Neural cell (in vitro differentiated cells): Measurements from ENCODE around the gene MYO7A. TPM values are rescaled to one million over a fixed set of nuclear protein-coding genes. Genes with fewer than 3 reads are reported as not detected.

Source experiments
- H2AFZ ChIP-seq: fragments of 200-600, 300-800 bp; sonication (generic), shearing (Covaris generic); 2 replicates; pipeline ENCODE4 v1.6.0; 2014; ENCODE audit warnings: low read depth, mild to moderate bottlenecking, antibody characterized with exemption, low read length, moderate library complexity
- H3F3A ChIP-seq: fragments of 200-600 bp; shearing (Covaris generic); 2 replicates; pipeline ENCODE4 v1.6.1; 2016; ENCODE audit warnings: mild to moderate bottlenecking, moderate library complexity, mixed read lengths, antibody characterized with exemption, low read length; ENCODE audit not compliant: insufficient read depth, poor library complexity, severe bottlenecking
- H3K27ac ChIP-seq: fragments of 200-600, 300-800 bp; sonication (generic), shearing (Covaris generic); 2 replicates; pipeline ENCODE4 v1.5.1; 2014; ENCODE audit warnings: mild to moderate bottlenecking, low read length, moderate library complexity
- H3K27me3 ChIP-seq: fragments of 300-800, 200-600 bp; sonication (generic), shearing (Covaris generic); 2 replicates; pipeline ENCODE4 v1.6.0; 2014; ENCODE audit warnings: mild to moderate bottlenecking, low read depth, low read length, moderate library complexity; ENCODE audit not compliant: insufficient read depth
- H3K36me3 ChIP-seq: fragments of 300-800, 200-600 bp; sonication (generic), shearing (Covaris generic); 2 replicates; pipeline ENCODE4 v1.5.1; 2014; ENCODE audit warnings: mild to moderate bottlenecking, antibody characterized with exemption, low read length, moderate library complexity; ENCODE audit not compliant: insufficient read depth
- H3K4me2 ChIP-seq: fragments of 300-800, 200-600 bp; sonication (generic), shearing (Covaris generic); 2 replicates; pipeline ENCODE4 v1.6.0; 2014; ENCODE audit warnings: mild to moderate bottlenecking, low read length
- H3K4me3 ChIP-seq: fragments of 300-800, 200-600 bp; sonication (generic), shearing (Covaris generic); 2 replicates; pipeline ENCODE4 v1.5.1; 2014; ENCODE audit warnings: mild to moderate bottlenecking, low read length, moderate library complexity
- H3K79me2 ChIP-seq: fragments of 200-600 bp; shearing (Covaris generic); replicated peaks from 2 replicates; pipeline ENCODE4 v1.6.0; 2014; ENCODE audit warnings: mild to moderate bottlenecking, low read length, moderate library complexity; ENCODE audit not compliant: insufficient read depth
- H3K9ac ChIP-seq: fragments of 300-800, 200-600 bp; sonication (generic), shearing (Covaris generic); 2 replicates; pipeline ENCODE4 v1.6.1; 2016; ENCODE audit warnings: mild to moderate bottlenecking, low read length, mixed read lengths
- H3K9me2 ChIP-seq: fragments of 200-600 bp; shearing (Covaris generic); 2 replicates; pipeline ENCODE4 v1.6.1; 2016; ENCODE audit warnings: mild to moderate bottlenecking, low read length, mixed read lengths; ENCODE audit not compliant: insufficient read depth
- H3K9me3 ChIP-seq: fragments of 200-600, 300-800 bp; sonication (generic), shearing (Covaris generic); 2 replicates; pipeline ENCODE4 v1.6.1; 2016; ENCODE audit warnings: mild to moderate bottlenecking, mixed run types, low read length, moderate library complexity, mixed read lengths
- H4K20me1 ChIP-seq: fragments of 200-600 bp; shearing (Covaris generic); 2 replicates; pipeline ENCODE4 v1.6.1; 2016; ENCODE audit warnings: mild to moderate bottlenecking, mixed run types; ENCODE audit not compliant: insufficient read depth
- CTCF ChIP-seq: fragments of 450-650 bp; IDR thresholded peaks from 2 replicates; pipeline ENCODE4 v1.5.1; 2014; ENCODE audit warnings: antibody characterized with exemption, mild to moderate bottlenecking, moderate library complexity; ENCODE audit not compliant: poor library complexity, severe bottlenecking
- EP300 ChIP-seq: fragments of 450-650 bp; conservative IDR thresholded peaks from 2 replicates; pipeline ENCODE4 v1.6.1; 2014; ENCODE audit warnings: antibody characterized with exemption, mild to moderate bottlenecking, moderate library complexity; ENCODE audit not compliant: poor library complexity, severe bottlenecking
- EZH2 ChIP-seq: fragments of 200-600, 300-800 bp; shearing (Covaris generic), sonication (generic); IDR thresholded peaks from 2 replicates; pipeline ENCODE4 v1.6.1; 2014; ENCODE audit warnings: antibody characterized with exemption, low read length, borderline replicate concordance, mild to moderate bottlenecking; ENCODE audit not compliant: insufficient read depth, poor library complexity, severe bottlenecking
- MXI1 ChIP-seq: fragments of 450-650 bp; conservative IDR thresholded peaks from 2 replicates; pipeline ENCODE4 v1.6.1; 2014; ENCODE audit warnings: antibody characterized with exemption, mild to moderate bottlenecking; ENCODE audit not compliant: poor library complexity, severe bottlenecking
- POLR2AphosphoS5 ChIP-seq: IDR thresholded peaks from 2 replicates; pipeline ENCODE4 v1.6.1; 2012
- RAD21 ChIP-seq: fragments of 450-650 bp; conservative IDR thresholded peaks from 2 replicates; pipeline ENCODE4 v1.6.1; 2014; ENCODE audit warnings: antibody characterized with exemption, mild to moderate bottlenecking, moderate library complexity
- REST ChIP-seq: IDR thresholded peaks from 2 replicates; pipeline ENCODE4 v1.6.1; 2012; ENCODE audit warnings: borderline replicate concordance
- SMC3 ChIP-seq: fragments of 450-650 bp; conservative IDR thresholded peaks from 2 replicates; pipeline ENCODE4 v1.6.1; 2014; ENCODE audit warnings: antibody characterized with exemption, mild to moderate bottlenecking, moderate library complexity; ENCODE audit not compliant: poor library complexity
- TAF1 ChIP-seq: IDR thresholded peaks from 2 replicates; pipeline ENCODE4 v1.6.1; 2012; ENCODE audit warnings: low read depth
- polyA plus RNA-seq: library from polyadenylated mRNA; depleted of rRNA; stranded (reverse); fragments of >200 nt; gene quantifications from 2 replicates; pipeline ENCODE4 v1.2.3, GENCODE V29; 2014

MYO7A gene
- polyA plus RNA-seq, 1 donor from 2014 or later: 0.61 TPM

GRCh38 chr11:77186302-77186701, 58.3 kb downstream of the MYO7A start:
- H3K27me3 ChIP-seq: no peaks in the 10 kb centered on the region
- H3K79me2 ChIP-seq: no peaks in the 10 kb centered on the region
- no peaks in the 10 kb centered on the region for H3K36me3 ChIP-seq
- no peaks in the 10 kb centered on the region for H4K20me1 ChIP-seq
- H3K9me2 ChIP-seq: no peaks in the 10 kb centered on the region
- H3F3A ChIP-seq: no peaks in the 10 kb centered on the region
- H3K27ac ChIP-seq: no peak overlapping the region
- no peak overlapping the region for H3K9ac ChIP-seq
- TF ChIP-seq RAD21: no peak
- TF ChIP-seq SMC3: no peak
- TF ChIP-seq EZH2: no peak
- TF ChIP-seq POLR2AphosphoS5: no peak
- TF ChIP-seq EP300: no peak
- TF ChIP-seq MXI1: no peak
- H3K9me3 ChIP-seq: no peaks in the 10 kb centered on the region
- H3K4me2 ChIP-seq: no peak overlapping the region
- H2AFZ ChIP-seq: no peak overlapping the region
- no peak overlapping the region for H3K4me3 ChIP-seq

GRCh38 chr11:77187111-77187750, 59.2 kb downstream of the MYO7A start:
- no peaks in the 10 kb centered on the region for H3K36me3 ChIP-seq
- no peaks in the 10 kb centered on the region for H3K9me3 ChIP-seq
- no peak overlapping the region for H3K4me3 ChIP-seq
- H4K20me1 ChIP-seq: no peaks in the 10 kb centered on the region
- no peaks in the 10 kb centered on the region for H3K27me3 ChIP-seq
- H3K4me2 ChIP-seq: no peak overlapping the region
- TF ChIP-seq TAF1 (no peak), SMC3 (no peak), CTCF (no peak), MXI1 (no peak), EP300 (no peak), POLR2AphosphoS5 (no peak), RAD21 (no peak), REST (no peak), EZH2 (no peak)
- no peaks in the 10 kb centered on the region for H3K9me2 ChIP-seq
- H3K27ac ChIP-seq: no peak overlapping the region
- H3K9ac ChIP-seq: no peak overlapping the region
- H3F3A ChIP-seq: no peaks in the 10 kb centered on the region
- H2AFZ ChIP-seq: no peak overlapping the region
- H3K79me2 ChIP-seq: no peaks in the 10 kb centered on the region
